Skeletal muscle cell (primary cell): ENCODE measurements around the gene ITCH.
"Not testable (repeated sequence)": the region's sequence is repeated elsewhere in the genome, so short reads cannot be mapped to it uniquely, and the experiment has no call there.

ENCODE experiments used
- DNase-seq: peaks from one replicate; pipeline ENCODE4 v3.0.0-alpha.2; 2010; ENCODE audit warnings: low read depth
- H3K4me3 ChIP-seq: 2 replicates; pipeline ENCODE4 v1.5.1; 2011; ENCODE audit warnings: low read depth, mild to moderate bottlenecking, control low read depth, low read length, moderate library complexity

The ITCH gene

DNA sequence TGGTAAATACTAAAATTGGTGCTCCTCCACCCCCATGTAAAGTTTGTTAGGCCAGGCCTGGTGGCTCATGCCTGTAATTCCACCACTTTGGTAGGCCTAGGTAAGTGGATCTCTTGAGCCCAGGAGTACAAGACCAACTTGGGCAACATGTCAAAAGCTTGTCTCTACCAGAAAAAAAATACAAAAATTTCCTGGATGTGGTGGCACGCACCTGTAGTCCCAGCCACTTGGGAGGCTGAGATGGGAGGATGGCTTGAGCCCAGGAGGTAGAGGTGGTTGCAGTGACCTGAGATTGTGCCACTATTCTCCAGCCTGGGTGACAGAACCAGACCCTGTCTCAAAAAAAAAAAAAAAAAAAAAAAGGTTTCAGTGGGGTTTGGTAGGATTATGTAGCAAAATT lies 41.7 kb downstream of the ITCH start:
- no peak overlapping the region for H3K4me3 ChIP-seq
- DNase-seq = no peak

DNA sequence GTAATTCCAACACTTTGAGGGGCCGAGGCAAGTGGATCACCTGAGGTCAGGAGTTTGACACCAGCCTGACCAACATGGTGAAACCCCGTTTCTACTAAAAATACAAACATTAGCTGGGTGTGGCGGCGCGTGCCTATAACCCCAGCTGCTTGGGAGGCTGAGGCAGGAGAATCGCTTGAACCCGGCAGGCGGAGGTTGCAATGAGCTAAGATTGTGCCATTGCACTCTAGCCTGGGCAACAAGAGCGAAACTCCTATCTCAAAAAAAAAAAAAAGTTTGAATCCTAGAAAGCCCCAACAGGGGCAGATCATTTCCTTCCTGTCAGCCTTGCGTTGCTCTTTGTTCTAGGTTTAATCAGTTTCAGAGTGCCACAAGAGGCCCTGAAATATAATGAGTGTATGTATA lies 42.2 kb downstream of the ITCH start:
- not testable (repeated sequence) for DNase-seq, H3K4me3 ChIP-seq

DNA sequence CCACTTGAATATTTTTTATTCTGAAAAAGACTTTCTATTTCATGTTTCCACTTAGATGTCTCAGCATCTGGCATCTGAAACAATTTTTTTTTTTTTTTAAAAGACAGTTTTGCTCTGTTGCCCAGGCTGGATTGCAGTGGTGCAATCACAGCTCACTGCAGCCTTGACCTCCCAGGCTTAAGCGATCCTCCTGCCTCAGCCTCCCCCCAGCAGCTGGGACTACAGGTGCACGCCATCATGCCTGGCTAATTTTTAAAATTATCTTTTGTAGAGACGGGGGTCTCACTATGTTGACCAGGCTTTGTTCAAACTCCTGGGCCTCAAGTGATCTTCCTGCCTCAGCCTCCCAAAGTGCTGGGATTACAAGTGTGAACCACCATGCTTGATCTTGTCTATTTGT lies 42.9 kb downstream of the ITCH start:
- not testable (repeated sequence) for H3K4me3 ChIP-seq, DNase-seq

DNA sequence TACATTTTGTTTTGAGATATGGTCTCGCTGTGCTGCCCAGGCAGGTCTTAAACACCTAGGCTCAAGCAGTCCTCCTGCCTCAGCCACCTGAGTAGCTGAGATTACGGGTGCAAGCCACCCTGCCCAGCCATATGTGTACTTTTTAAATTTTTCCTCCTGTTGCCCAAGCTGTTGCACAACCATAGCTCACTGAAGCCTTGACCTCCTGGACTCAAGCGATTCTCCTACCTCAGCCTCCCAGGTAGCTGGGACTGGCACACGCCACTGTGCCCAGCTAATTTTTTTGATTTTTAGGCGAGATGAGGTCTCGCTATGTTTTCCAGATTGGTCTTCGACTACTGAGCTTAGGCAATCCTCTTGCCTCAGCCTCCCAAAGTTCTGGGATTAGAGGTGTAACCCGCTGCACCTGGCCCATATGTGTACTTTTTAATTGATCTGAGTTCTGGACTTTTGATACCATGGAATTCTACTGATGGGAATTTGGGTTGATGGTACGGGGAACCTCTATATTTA lies 44.9 kb downstream of the ITCH start:
- H3K4me3 ChIP-seq = no peak overlapping the region
- DNase-seq = no peak

DNA sequence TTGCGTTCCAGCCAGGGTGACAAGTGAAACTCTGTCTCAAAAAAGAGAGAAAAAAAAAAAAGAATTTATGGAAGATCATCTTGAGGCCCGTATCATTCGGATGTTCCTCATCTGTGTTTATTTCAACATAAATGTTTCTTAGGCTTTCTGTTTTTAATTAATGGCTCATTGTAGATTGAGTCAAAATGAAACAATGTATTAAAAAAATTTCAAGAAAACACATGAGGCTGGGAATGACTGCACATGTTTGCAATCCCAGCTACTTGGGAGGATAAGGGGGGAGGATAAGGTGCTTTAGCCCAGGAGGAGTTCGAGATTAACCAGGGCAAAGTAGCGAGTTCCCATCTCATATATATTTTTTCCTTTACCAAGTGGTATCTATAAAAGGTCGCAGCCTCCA lies 47.3 kb downstream of the ITCH start:
- no peak overlapping the region for H3K4me3 ChIP-seq
- no peak for DNase-seq

DNA sequence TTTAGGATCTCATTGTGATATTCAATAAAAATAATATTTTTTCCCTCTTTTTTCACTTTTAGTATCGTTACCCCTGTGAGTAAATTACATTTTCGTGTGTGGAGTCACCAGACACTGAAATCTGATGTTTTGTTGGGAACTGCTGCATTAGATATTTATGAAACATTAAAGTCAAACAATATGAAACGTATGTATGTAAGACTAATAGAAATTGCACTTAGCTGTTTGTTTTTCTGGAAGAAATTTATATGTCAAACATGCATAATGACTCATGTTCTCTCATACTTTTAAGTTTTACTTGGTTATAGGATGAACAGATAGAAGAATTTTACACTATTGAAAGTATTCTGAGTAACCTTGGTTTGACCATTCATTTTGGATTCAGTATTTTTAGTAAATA lies 49.4 kb downstream of the ITCH start:
- no peak for DNase-seq
- no peak overlapping the region for H3K4me3 ChIP-seq

DNA sequence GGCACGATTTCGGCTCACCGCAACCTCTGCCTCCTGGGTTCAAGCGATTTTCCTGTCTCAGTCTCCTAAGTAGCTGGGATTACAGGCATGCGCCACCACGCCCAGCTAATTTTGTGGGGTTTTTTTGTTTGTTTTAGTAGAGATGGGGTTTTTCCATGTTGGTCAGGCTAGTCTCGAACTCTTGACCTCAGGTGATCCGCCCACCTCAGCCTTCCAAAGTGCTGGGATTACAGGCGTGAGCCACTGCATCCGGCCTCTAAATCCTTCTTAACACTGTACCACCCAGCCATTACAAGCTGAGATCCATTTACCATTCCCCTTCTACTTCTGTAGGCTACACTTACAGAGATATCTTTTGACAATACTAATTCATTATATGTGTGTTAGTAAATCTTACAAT lies 51.5 kb downstream of the ITCH start:
- not testable (repeated sequence) for DNase-seq, H3K4me3 ChIP-seq

DNA sequence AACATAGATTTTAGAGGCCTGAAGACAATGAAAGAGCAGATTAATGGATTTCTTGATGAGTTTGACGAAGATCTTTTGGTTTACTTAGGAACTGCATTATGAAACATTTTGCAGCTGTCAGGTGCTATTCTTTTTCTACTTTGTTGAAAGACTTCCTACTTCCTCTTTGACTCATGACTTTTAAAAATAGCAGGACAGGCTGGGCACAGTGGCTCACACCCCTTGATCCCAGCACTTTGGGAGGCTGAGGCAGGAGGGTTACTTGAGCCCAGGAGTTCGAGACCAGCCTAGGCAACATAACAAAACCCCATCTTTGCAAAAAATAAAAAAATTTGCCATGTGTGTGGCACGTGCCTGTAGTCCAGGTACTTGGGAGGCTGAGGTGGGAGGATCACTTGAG lies 52.0 kb downstream of the ITCH start:
- H3K4me3 ChIP-seq = no peak overlapping the region
- DNase-seq = no peak

DNA sequence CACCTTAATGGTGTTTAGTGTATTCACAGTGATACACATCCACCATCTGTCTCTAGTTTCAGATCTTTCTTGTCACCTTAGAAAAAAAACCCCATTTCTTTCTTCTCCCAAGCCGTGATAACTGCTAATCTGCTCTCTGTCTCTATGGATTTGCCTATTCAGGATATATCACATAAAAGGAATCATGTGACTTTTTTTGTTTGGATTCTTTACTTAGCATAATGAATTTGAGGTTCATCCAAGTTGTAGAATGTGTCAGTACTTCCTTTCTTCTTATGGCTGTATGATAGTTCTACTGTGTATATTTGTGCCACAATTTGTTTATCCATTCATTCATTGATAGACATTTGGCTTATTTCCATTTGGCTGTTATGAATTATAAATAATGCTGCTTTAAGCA lies 57.1 kb downstream of the ITCH start:
- no peak for DNase-seq
- H3K4me3 ChIP-seq = no peak overlapping the region

DNA sequence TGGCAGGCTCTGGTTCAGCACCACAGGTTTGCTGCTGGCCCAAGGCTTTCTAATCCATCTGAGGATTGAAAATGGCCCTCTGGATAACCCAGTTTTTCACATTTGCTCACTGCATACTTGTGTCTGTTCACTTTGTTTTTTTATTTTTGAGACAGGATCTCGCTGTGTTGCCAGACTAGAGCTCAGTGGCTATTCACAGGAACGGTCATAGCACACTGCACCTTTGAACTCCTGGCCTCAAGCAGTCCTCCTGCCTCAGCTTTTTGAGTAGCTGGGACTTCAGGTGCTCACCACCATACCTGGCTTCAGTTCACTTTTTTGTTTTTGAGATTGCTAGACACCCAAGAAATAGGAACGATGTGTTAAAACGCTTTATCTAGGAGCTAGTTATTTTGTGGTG lies 57.9 kb downstream of the ITCH start:
- no peak overlapping the region for H3K4me3 ChIP-seq
- no peak for DNase-seq

DNA sequence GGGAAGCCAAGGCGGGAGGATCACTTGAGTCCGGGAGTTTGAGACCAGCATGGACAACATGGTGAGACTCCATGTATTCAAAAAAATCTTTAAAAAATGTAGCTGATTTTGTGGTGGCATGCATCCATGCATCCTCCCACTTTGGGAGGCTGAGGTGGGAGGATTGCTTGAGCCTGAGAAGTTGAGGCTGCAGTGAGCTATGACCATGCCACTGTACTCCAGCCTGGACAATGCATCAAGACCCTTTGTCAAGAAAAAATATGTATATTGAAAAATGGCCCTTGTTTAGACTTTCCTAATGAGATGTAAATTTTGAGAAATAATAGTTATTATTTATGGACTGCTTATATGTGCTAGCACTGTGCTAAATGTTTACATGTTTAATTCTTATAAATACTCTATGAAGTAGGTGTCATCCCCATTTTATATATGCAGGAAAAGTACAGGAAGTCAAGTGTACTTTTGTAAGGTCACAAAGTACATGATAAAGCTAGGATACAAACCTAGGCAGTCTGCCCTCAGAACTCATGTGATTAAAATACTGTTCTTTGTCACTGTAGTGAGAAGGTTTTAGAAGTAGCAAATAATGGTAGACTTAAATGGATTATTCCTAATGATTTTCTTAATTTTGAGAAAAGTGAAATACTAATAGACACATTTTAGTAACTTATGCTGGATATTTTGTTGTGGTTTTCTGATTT lies 58.8 kb downstream of the ITCH start:
- H3K4me3 ChIP-seq = no peak overlapping the region
- no peak for DNase-seq

DNA sequence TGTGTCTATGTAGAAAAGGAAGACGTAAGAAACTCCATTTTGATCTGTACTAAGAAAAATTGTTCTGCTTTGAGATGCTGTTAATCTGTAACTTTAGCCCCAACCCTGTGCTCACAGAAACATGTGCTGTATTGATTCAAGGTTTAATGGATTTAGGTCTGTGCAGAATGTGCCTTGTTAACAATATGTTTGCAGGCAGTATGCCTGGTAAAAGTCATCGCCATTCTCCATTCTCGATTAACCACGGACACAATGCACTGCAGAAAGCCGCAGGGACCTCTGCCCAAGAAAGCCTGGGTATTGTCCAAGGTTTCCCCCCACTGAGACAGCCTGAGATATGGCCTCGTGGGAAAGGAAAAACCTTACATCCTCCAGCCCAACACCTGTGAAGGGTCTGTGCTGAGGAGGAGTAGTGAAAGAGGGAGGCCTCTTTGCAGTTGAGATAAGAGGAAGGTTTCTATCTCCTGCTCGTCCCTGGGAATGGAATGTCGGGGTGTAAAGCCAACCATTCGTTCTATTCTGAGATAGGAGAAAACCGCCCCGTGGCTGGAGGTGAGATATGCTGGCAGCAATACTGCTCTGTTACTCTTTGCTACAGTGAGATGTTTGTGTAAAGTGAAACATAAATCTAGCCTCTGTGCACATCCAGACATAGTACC lies 62.1 kb downstream of the ITCH start:
- H3K4me3 ChIP-seq, DNase-seq: not testable (repeated sequence)

DNA sequence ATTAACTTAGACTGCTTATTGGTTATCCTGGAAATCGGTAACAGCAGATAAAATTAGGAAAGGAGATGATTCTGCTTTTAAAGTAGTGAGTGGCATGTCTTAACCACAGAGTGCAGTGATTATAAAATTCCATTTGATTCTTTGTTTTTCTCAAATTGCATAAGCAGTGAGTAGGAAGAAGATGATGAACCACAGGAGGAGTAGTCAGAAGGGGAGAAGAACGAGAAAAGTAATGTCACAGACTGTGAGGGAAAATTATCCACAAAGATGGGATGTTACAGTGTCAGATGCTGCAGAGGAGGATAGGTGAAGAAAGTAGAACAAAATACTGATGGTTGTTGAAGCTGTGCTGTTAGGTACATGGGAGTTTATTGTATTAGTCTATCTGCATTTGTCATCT lies 63.0 kb downstream of the ITCH start:
- DNase-seq = no peak
- no peak overlapping the region for H3K4me3 ChIP-seq

DNA sequence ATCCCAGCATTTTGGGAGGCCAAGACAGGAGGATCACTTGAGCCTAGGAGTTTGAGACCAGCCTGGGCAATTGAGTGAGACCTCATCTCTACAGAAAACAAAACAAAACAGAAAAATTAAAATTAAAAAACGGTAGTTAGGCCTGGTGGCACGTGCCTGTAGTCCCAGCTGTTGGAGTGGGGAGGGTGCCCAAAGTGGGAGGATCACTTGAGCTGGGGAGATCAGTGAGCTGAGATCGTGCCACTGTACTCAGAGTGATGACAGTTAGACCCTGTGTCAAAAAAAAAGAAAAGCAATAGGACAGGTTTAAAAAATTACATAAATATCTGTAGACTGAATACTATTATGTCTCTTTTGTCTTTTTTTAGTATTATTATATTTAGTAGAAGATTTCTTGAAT lies 64.3 kb downstream of the ITCH start:
- H3K4me3 ChIP-seq = no peak overlapping the region

DNA sequence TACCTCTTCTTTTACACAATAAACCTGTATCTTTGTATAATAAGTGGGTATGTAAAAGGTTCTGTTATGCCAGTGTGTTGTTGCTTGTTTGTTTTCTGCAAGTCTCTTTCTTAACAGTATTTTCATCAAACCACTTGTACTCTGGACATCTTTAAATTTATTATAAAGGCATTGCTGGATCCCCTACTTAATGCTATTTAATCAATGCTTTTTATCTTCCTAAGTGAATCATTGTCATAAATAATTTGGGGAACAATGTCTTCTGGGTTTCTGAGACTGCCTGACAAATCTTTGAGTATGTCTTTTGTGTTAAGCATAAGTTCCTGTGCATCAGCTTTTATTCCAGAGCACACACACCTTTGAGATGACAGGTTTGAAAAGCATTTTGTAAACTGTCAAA lies 64.7 kb downstream of the ITCH start:
- H3K4me3 ChIP-seq = no peak overlapping the region
- DNase-seq = no peak

More for the DNA sequence above, 64.3 kb downstream of the ITCH start:
- no peak for DNase-seq

DNA sequence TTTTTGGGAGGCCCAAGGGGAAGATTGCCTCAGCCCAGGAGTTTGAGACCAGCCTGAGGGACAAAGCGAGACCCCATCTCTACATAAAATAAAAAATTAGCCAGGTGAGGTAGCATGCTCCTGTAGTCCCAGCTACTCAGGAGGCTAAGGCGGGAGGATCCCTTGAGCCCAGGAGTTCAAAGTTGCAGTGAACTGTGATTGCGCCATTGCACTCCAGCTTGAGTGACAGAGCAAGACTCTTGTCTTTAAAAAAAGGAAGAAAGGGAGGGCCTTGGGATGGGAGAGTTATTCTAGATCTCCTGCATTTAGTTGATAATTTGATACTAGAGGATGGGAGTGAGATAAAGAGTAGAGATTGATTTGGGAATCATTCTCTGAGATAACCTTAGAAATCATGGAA lies 68.1 kb downstream of the ITCH start:
- H3K4me3 ChIP-seq = no peak overlapping the region
- DNase-seq = no peak

DNA sequence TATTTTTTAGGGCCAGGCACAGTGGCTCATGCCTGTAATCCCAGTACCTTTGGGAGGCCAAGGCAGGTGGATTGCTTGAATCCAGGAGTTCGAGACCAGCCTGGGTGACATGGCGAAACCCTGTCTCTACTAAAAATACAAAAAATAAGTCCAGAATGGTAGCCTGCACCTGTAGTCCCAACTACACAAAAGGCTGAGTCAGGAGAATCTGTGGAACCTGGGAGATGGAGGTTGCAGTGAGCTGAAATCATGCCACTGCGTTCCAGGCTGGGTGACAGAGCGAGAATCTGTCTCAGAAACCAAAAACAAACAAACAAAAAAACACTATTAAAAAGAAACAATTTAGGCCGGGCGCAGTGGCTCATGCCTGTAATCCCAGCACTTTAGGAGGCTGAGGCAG lies 69.6 kb downstream of the ITCH start:
- not testable (repeated sequence) for DNase-seq, H3K4me3 ChIP-seq

DNA sequence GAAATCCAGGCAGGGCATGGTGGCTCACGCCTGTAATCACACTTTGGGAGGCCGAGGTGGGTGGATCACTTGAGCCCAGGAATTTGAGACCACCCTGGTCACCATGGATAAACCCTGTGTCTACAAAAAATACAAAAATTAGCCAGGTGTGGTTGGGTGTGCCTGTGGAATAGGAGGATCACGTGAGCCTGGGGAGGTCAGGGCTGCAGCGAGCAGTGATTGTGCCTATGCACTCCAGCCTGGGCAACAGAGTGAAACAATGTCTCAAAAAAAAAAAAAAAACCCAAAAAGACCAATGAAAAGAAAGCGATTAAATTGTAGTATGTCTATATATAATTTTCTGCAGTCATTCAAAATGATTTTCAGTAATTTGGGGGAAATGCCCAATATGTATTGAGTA lies 70.3 kb downstream of the ITCH start:
- no peak for DNase-seq
- H3K4me3 ChIP-seq = no peak overlapping the region

DNA sequence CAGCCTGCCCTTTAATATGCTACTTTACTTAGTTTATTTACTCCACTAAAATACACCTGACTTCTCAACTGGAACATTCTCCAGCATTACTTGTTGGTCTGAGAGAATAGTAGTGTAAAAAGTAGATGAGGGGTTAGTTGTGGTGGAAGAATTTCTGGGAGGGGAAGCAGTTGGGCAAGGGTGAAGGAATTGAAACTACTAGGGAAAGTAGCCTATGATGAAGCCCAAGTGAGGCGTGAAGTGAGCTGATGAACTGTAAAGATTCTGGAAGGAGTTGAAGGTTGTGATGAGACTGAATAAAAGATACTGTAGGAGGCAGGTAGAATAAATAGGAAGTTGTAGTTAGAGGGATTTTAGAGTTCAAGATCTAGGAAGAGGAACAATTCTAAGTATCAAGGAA lies 72.5 kb downstream of the ITCH start:
- no peak overlapping the region for H3K4me3 ChIP-seq
- DNase-seq = no peak

DNA sequence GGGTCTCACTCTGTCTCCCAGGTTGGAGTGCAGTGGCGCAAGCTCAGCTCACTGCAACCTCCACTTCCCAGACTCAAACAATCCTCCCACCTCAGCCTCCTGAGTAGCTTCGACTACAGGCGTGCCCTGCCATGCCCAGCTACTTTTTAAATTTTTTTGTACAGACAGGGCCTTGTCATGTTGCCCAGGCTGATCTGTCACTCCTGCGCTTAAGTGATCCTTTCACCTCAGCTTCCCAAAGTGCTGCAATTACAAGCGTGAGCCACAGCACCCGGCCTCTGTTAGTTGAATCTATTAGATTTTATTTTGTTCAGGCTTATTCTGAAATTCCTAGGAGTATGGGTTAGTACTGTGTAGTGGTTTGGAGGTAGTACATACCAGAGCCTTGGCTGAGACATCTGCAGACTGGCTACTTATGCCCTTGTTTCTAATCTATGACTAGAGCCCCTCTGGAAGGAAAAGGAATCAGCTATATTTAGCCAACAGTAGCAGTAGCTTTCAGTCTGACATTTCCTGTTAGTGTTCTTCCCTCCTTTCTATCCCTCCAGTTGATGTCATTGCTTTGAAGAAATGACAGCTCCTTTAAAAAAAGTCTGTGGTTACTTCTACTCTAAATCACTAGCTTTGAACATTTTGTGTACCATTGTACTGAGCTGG lies 74.4 kb downstream of the ITCH start:
- peak; percentile 8 for DNase-seq

DNA sequence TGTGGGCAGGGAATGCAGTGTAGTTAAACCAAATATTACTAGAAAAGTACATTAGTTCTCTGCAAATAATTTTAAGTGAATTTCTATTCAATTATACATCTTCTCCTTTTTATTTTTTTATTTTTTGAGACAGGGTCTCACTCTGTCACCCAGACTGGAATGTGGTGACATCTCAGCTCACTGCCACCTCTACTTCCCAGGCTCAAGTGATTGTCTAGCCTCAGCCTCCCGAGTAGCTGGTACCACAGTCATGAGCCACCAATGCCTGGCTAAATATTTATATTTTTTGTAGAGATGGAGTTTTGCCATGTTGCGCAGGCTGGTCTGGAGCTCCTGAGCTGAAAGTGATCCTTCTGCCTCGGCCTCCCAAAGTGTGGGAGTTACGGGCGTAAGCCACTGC lies 76.1 kb downstream of the ITCH start:
- no peak for DNase-seq
- H3K4me3 ChIP-seq = no peak overlapping the region

More for the DNA sequence above, 74.4 kb downstream of the ITCH start:
- H3K4me3 ChIP-seq = no peak overlapping the region
